KMS-11 (cell line): ENCODE data around the gene MAP2K7.
"Not testable (repeated sequence)": the region's sequence is repeated elsewhere in the genome, so short reads cannot be mapped to it uniquely, and the experiment has no call there.

Source experiments
- H2AFZ ChIP-seq: fragments of 200-600 bp; sonication (generic); 2 replicates; pipeline ENCODE4 v1.6.1; 2016; ENCODE audit warnings: antibody characterized with exemption, mixed run types, low read depth
- H3K27ac ChIP-seq: fragments of 200-600 bp; sonication (generic); 2 replicates; pipeline ENCODE4 v1.6.1; 2016; ENCODE audit warnings: mild to moderate bottlenecking, mixed run types
- H3K27me3 ChIP-seq: fragments of 200-600 bp; sonication (generic); 2 replicates; pipeline ENCODE4 v1.6.1; 2017; ENCODE audit warnings: mild to moderate bottlenecking, low read depth, mixed run types, moderate library complexity; ENCODE audit not compliant: insufficient read depth
- H3K36me3 ChIP-seq: fragments of 200-600 bp; sonication (generic); 2 replicates; pipeline ENCODE4 v1.6.1; 2017; ENCODE audit warnings: mild to moderate bottlenecking, mixed run types; ENCODE audit not compliant: insufficient read depth
- H3K4me1 ChIP-seq: fragments of 200-600 bp; sonication (generic); 2 replicates; pipeline ENCODE4 v1.6.1; 2016; ENCODE audit warnings: mild to moderate bottlenecking, low read depth, mixed run types; ENCODE audit not compliant: poor library complexity, severe bottlenecking
- H3K4me2 ChIP-seq: fragments of 200-600 bp; sonication (generic); 2 replicates; pipeline ENCODE4 v1.7.0; 2016; ENCODE audit warnings: mild to moderate bottlenecking, mixed run types
- H3K4me3 ChIP-seq: fragments of 200-600 bp; sonication (generic); IDR thresholded peaks from 2 replicates; pipeline ENCODE4 v1.6.1; 2017; ENCODE audit warnings: low read depth, low read length, mixed read lengths; ENCODE audit not compliant: insufficient read depth
- H3K79me2 ChIP-seq: fragments of 200-600 bp; sonication (generic); 2 replicates; pipeline ENCODE4 v1.6.1; 2016; ENCODE audit warnings: low read depth, mixed run types; ENCODE audit not compliant: insufficient read depth
- H3K9ac ChIP-seq: fragments of 200-600 bp; sonication (generic); 2 replicates; pipeline ENCODE4 v1.6.1; 2016; ENCODE audit warnings: mild to moderate bottlenecking, mixed run types
- H4K20me1 ChIP-seq: fragments of 200-600 bp; sonication (generic); 2 replicates; pipeline ENCODE4 v1.6.1; 2016; ENCODE audit warnings: mild to moderate bottlenecking, mixed run types; ENCODE audit not compliant: insufficient read depth
- TF ChIP-seq, protein P1 (sequence below): fragments of 200-600 bp; sonication (generic); conservative IDR thresholded peaks from 2 replicates; pipeline ENCODE4 v1.6.1; 2017; ENCODE audit warnings: low read depth, mild to moderate bottlenecking, antibody characterized with exemption, low read length, moderate library complexity, mixed read lengths

MAP2K7 gene

DNA sequence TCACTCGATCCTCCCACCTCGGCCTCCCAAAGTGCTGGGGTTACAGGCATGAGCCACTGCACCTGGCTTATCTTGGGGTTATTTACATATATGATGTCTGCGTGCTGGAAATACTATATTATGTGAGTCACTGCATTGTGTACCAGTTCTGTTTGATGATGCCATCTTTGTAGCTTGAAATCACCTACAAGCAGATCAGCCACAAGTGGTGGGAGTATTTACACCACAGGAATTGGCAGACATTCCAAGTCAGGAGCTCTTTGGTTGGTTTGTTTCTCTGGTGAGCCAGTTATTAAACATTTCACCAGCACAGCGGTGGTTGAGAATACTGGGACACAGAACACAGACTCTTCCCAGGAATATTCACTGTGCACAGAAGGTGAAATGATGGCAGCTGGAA lies 44.3 kb downstream of the MAP2K7 start:
- Histone ChIP-seq H3K36me3 (no peaks in the 10 kb centered on the region), H3K9ac (no peak overlapping the region), H3K4me2 (no peak overlapping the region), H3K79me2 (peaks cover 11% of the 10 kb centered on the region; the same call in 1 of the 2 replicates), H3K27me3 (no peaks in the 10 kb centered on the region), H2AFZ (no peak overlapping the region), H3K4me1 (peaks cover 6% of the 10 kb centered on the region), H3K4me3 (no peak overlapping the region), H3K27ac (no peak overlapping the region), H4K20me1 (no peaks in the 10 kb centered on the region)
- TF ChIP-seq, protein P1, sequence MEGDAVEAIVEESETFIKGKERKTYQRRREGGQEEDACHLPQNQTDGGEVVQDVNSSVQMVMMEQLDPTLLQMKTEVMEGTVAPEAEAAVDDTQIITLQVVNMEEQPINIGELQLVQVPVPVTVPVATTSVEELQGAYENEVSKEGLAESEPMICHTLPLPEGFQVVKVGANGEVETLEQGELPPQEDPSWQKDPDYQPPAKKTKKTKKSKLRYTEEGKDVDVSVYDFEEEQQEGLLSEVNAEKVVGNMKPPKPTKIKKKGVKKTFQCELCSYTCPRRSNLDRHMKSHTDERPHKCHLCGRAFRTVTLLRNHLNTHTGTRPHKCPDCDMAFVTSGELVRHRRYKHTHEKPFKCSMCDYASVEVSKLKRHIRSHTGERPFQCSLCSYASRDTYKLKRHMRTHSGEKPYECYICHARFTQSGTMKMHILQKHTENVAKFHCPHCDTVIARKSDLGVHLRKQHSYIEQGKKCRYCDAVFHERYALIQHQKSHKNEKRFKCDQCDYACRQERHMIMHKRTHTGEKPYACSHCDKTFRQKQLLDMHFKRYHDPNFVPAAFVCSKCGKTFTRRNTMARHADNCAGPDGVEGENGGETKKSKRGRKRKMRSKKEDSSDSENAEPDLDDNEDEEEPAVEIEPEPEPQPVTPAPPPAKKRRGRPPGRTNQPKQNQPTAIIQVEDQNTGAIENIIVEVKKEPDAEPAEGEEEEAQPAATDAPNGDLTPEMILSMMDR = no peak

DNA sequence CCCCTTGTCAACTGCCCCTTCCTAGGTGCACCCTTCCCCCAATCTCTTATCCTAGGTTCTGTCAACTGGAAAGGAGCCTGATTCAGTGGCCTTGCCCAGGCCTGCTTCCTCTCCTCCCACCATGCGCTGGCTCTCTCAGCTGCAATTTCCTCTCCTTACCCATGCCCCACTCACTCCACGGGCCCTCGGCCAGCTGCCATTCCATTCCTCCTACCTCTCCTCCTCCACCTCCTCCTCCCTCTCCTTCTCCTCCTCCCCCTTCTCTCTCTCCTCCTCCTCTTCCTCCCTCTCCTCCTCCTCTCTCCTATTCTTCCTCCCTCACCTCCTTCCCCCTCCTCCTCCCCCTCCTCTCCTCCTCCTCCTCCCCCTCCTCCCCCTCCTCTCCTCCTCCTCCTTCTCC lies 49.4 kb downstream of the MAP2K7 start:
- no peaks in the 10 kb centered on the region for H3K27me3 ChIP-seq
- no peak overlapping the region for H3K9ac ChIP-seq

DNA sequence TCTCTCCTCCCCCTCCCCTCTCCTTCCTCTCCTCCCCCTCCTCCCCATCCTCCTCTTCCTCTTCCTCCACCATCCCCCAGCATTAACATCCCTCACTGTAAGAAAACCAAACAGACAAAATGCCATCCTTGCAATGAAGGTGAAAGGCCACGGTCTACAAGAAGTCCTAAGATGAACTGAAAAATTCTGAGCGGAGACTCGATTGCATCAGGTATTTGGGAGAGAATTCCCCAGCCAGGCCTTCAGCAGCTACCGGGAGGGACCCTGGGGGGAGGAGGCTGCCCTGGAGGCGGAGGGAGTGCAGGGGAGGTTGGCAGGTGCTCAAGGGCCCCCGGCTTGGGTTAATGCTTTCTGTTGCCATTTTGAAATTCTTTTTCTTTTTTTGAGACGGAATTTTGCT lies 49.9 kb downstream of the MAP2K7 start:
- TF ChIP-seq, protein P1 = no peak
- Histone ChIP-seq H3K4me3 (no peak overlapping the region), H4K20me1 (no peaks in the 10 kb centered on the region), H3K27ac (no peak overlapping the region), H3K79me2 (no peaks in the 10 kb centered on the region), H3K4me2 (no peak overlapping the region), H3K4me1 (no peaks in the 10 kb centered on the region), H2AFZ (no peak overlapping the region), H3K9ac (no peak overlapping the region), H3K27me3 (no peaks in the 10 kb centered on the region), H3K36me3 (no peaks in the 10 kb centered on the region)

More for the DNA sequence above, 49.4 kb downstream of the MAP2K7 start:
- no peak overlapping the region for H3K27ac ChIP-seq
- no peak overlapping the region for H2AFZ ChIP-seq
- TF ChIP-seq, protein P1 = no peak
- H3K4me3 ChIP-seq = no peak overlapping the region
- H3K4me2 ChIP-seq = no peak overlapping the region
- no peaks in the 10 kb centered on the region for H4K20me1 ChIP-seq
- no peaks in the 10 kb centered on the region for H3K4me1 ChIP-seq
- H3K36me3 ChIP-seq = no peaks in the 10 kb centered on the region
- no peaks in the 10 kb centered on the region for H3K79me2 ChIP-seq

DNA sequence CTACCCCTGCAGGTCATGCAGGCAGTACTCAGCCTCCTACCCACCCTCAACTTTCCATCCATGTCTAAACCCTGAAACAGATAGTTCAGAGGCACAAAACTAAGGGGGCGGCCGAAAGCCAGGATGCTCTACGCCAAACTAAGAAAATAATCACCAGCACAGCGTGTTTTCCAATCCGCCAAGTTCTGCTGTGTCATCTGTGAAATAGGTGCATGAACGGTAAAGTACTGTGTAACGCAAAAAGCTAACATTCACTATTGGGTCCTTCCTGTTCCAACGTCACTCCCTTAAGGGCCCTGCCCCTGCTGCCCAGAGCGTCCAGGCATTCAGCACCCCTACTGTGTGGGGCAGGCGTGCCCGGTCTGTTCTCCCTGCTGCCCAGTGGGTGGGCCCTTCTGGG lies 52.0 kb downstream of the MAP2K7 start:
- TF ChIP-seq, protein P1 = no peak
- Histone ChIP-seq H3K4me2 (no peak overlapping the region), H3K27ac (no peak overlapping the region), H4K20me1 (no peaks in the 10 kb centered on the region), H3K4me1 (no peaks in the 10 kb centered on the region), H3K36me3 (no peaks in the 10 kb centered on the region), H3K9ac (no peak overlapping the region), H3K27me3 (no peaks in the 10 kb centered on the region), H3K4me3 (no peak overlapping the region), H3K79me2 (no peaks in the 10 kb centered on the region), H2AFZ (no peak overlapping the region)

DNA sequence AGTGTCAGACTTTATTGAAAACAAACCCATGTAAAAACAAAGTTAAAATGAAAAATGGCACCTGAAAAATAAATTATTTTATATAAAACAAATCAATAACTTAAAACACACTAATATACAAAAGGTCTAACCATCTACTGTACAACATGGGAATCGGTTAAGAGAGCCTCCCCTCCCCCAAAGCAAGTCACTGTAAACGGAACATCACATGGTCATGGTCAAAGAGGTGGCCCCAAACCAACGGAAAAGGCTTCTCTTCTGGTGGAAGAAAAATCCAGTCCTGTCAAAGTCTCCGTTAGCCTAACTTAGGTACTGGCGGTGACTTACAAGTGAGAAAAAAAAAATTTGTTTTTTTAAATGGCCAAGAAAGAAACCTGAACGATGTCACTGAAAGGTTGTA lies 55.5 kb downstream of the MAP2K7 start:
- Histone ChIP-seq H3K27me3 (no peaks in the 10 kb centered on the region), H3K9ac (no peak overlapping the region), H3K4me1 (no peaks in the 10 kb centered on the region), H3K4me2 (no peak overlapping the region), H3K4me3 (no peak overlapping the region), H2AFZ (no peak overlapping the region), H3K79me2 (no peaks in the 10 kb centered on the region), H4K20me1 (no peaks in the 10 kb centered on the region), H3K36me3 (0 out of 2 replicates have a peak, but pooled peaks cover 4% of the 10 kb centered on the region), H3K27ac (no peak overlapping the region)
- TF ChIP-seq, protein P1 = no peak

DNA sequence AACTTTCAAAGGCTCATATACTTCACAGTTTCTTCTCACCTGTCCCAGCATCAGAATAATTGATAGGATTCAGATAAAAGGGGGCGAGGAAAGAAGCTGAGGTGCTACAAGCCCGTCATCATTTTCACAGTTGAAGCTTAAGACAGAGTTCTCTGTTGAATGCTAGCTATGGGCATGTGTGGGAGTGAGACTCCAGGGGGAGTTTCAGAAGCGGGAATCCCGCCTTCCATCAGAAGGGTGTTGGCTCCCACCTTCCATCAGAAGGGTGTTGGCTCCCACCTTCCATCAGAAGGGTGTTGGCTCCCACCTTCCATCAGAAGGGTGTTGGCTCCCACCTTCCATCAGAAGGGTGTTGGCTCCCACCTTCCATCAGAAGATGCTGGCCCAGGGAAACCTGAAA lies 57.4 kb downstream of the MAP2K7 start:
- H3K36me3 ChIP-seq, H3K79me2 ChIP-seq, H3K4me2 ChIP-seq, H3K4me3 ChIP-seq, H3K9ac ChIP-seq, H3K4me1 ChIP-seq, H3K27ac ChIP-seq, H2AFZ ChIP-seq, H3K27me3 ChIP-seq, H4K20me1 ChIP-seq: not testable (repeated sequence)
